Measurements from ENCODE around the gene USP47.
"Not testable (repeated sequence)": the region's sequence is repeated elsewhere in the genome, so short reads cannot be mapped to it uniquely, and the experiment has no call there.

Gene USP47

GRCh38 chr11:11821899-11822298 is 19.9 kb upstream of the USP47 start:
- in situ Hi-C loops (cut with HindIII; ENCODE audit: low pct_ligation_motif_present, low sequenced_read_pairs) = no loop called here
- TF ChIP-seq CTCF (IDR thresholded peaks at IDR 0.05; ENCODE audit: low read depth, low read length, missing control alignments) = no peak
- no peaks in the 10 kb centered on the region for H3K36me3 ChIP-seq (replicated peaks)
- DNase-seq = no peak
- no peak overlapping the region for H3K4me3 ChIP-seq (ENCODE audit: low read depth, low read length)
- no peak overlapping the region for H3K27ac ChIP-seq
- H3K27me3 ChIP-seq (replicated peaks) = no peaks in the 10 kb centered on the region

DNA sequence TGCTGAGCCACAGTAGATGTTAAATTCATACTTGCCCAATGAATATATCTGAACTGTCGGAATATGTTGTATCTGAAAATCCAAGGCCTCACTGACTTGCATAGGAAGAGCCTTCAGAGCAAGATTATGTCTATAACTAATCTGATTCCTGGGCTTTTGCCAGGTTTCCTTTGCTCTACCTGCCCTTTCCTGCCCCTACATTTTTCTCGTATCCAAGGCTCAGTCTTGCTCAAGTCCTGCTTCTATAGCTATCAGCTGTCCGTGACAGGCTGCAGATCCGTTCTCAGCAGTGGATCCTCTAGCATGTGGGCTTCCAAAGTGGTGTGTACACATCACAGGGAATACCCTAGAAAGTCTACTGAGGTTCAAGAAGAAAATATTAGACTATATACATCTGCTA is 18.8 kb upstream of the USP47 start:
- no peak overlapping the region for H3K4me3 ChIP-seq (ENCODE audit: low read depth, low read length)
- TF ChIP-seq CTCF (IDR thresholded peaks at IDR 0.05; ENCODE audit: low read depth, low read length, missing control alignments) = no peak
- DNase-seq = no peak
- no peaks in the 10 kb centered on the region for H3K36me3 ChIP-seq (replicated peaks)
- H3K27me3 ChIP-seq (replicated peaks) = no peaks in the 10 kb centered on the region
- no peak overlapping the region for H3K27ac ChIP-seq
- in situ Hi-C loops (cut with HindIII; ENCODE audit: low pct_ligation_motif_present, low sequenced_read_pairs) = no loop called here

DNA sequence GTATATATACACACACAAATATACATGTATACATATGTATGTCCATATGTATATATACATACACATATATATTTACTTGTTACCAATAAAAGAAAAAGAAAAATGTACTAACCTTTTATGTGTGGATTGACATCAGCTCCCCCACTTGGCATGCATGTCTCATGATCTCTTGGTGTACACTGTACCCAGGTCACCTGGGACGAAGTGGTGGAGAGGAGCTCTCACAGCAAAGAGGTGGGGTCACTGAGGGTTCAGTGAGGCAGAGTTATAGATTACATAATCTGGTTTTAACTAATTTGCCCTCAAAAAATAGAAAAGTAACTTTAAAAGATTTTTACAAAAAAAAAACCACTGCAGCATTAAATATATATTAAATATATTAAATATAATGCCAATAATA is 15.5 kb upstream of the USP47 start:
- no peaks in the 10 kb centered on the region for H3K27me3 ChIP-seq (replicated peaks)
- H3K4me3 ChIP-seq (ENCODE audit: low read depth, low read length) = no peak overlapping the region
- TF ChIP-seq CTCF (IDR thresholded peaks at IDR 0.05; ENCODE audit: low read depth, low read length, missing control alignments) = no peak
- no peaks in the 10 kb centered on the region for H3K36me3 ChIP-seq (replicated peaks)
- no peak overlapping the region for H3K27ac ChIP-seq
- in situ Hi-C loops (cut with HindIII; ENCODE audit: low pct_ligation_motif_present, low sequenced_read_pairs) = no loop called here
- no peak for DNase-seq

GRCh38 chr11:11827272-11827671 is 14.5 kb upstream of the USP47 start:
- Histone ChIP-seq H3K4me3 (ENCODE audit: low read depth, low read length) (no peak overlapping the region), H3K27ac (no peak overlapping the region), H3K27me3 (replicated peaks) (no peaks in the 10 kb centered on the region), H3K36me3 (replicated peaks) (no peaks in the 10 kb centered on the region)
- TF ChIP-seq CTCF (IDR thresholded peaks at IDR 0.05; ENCODE audit: low read depth, low read length, missing control alignments) = no peak
- DNase-seq = no peak
- in situ Hi-C loops (cut with HindIII; ENCODE audit: low pct_ligation_motif_present, low sequenced_read_pairs) = no loop called here

DNA sequence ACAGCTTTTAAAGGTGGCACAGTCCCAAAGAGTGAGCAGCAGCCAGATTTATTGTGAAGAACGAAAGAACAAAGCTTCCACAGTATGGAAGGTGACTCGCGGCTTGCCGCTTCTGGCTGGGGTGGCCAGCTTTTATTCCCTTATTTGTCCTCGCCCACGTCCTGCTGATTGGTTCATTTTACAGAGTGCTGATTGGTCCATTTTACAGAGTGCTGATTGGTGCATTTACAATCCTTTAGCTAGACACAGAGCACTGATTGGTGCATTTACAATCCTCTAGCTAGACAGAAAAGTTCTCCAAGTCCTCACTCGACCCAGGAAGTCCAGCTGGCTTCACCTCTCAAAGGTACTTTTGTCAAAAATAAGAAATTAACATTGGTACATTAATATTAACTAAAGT is 10.4 kb upstream of the USP47 start:
- H3K27me3 ChIP-seq (replicated peaks); in situ Hi-C loops (cut with HindIII; ENCODE audit: low pct_ligation_motif_present, low sequenced_read_pairs); DNase-seq; H3K4me3 ChIP-seq (ENCODE audit: low read depth, low read length); H3K36me3 ChIP-seq (replicated peaks); H3K27ac ChIP-seq: not testable (repeated sequence)

DNA sequence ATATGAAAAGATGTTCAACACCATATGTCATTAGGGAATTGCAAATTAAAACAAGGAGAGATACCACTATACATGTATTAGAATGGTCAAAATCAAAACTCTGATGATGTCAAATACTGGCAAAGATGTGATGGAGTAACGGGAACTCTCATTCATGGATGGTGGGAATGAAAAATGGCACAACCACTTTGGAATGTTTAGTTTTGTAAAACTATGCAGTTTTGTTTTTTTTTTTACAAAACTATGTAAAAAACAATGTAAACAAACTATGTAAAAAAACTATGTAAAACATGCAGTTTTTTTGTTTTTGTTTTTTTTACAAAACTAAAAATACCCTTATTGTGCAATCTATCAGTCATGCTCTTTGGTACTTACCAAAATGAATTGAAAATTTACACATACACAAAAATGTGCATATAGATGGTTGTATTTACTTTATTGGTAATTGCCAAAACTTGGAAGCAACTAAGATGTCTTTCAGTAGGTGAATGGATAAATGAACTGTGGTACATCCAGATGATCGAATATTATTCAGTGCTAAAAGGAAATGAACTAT is 5.0 kb upstream of the USP47 start:
- DNase-seq = no peak
- Histone ChIP-seq H3K27me3 (replicated peaks) (no peaks in the 10 kb centered on the region), H3K27ac (no peak overlapping the region), H3K4me3 (ENCODE audit: low read depth, low read length) (no peak overlapping the region), H3K36me3 (replicated peaks) (no peaks in the 10 kb centered on the region)
- in situ Hi-C loops (cut with HindIII; ENCODE audit: low pct_ligation_motif_present, low sequenced_read_pairs) = no loop called here
- TF ChIP-seq CTCF (IDR thresholded peaks at IDR 0.05; ENCODE audit: low read depth, low read length, missing control alignments) = no peak
